T-helper 2 cell treated with Interferon-gamma antibody and Interleukin-4, amounts not matched to agents 5 μg/mL and 100 μg/mL, for 36 hours (primary cell): Measurements from ENCODE around the gene COG5.
A peak's percentile ranks its signal among the peaks of the same experiment; 100 is the strongest.
"Not testable (repeated sequence)": the region's sequence is repeated elsewhere in the genome, so short reads cannot be mapped to it uniquely, and the experiment has no call there.

Experiments used
- DNase-seq: peaks from one replicate; pipeline ENCODE4 v3.0.0; 2021; ENCODE audit warnings: low spot score
- H3K27ac Mint-ChIP-seq: one replicate; pipeline ENCODE4 v1.8.0; 2021; ENCODE audit warnings: mild to moderate bottlenecking, mixed read lengths
- H3K27me3 Mint-ChIP-seq: one replicate; pipeline ENCODE4 v1.8.0; 2021; ENCODE audit warnings: low read depth, mixed read lengths
- H3K36me3 Mint-ChIP-seq: one replicate; pipeline ENCODE4 v1.8.0; 2021; ENCODE audit warnings: low read depth, mixed read lengths
- H3K4me1 Mint-ChIP-seq: one replicate; pipeline ENCODE4 v1.8.0; 2021; ENCODE audit warnings: low read depth, mixed read lengths
- H3K4me3 Mint-ChIP-seq: one replicate; pipeline ENCODE4 v1.8.0; 2022; ENCODE audit warnings: mild to moderate bottlenecking, moderate library complexity, mixed read lengths
- H3K9me3 Mint-ChIP-seq: one replicate; pipeline ENCODE4 v1.8.0; 2021; ENCODE audit warnings: mixed read lengths

COG5 gene

GRCh38 chr7:107220806-107221205 lies 342.9 kb downstream of the COG5 start:
- not testable (repeated sequence) for H3K27me3 Mint-ChIP-seq, DNase-seq, H3K36me3 Mint-ChIP-seq, H3K4me1 Mint-ChIP-seq, H3K9me3 Mint-ChIP-seq, H3K27ac Mint-ChIP-seq, H3K4me3 Mint-ChIP-seq

- H3K4me1 Mint-ChIP-seq: no peaks in the 10 kb centered on the region
- no peak for DNase-seq
Observed at GRCh38 chr7:107220356-107220755, 343.4 kb downstream of the COG5 start.

GRCh38 chr7:107219563-107220244 lies 344.0 kb downstream of the COG5 start:
- Mint-ChIP-seq H3K27ac (no peak overlapping the region), H3K4me1 (no peaks in the 10 kb centered on the region), H3K4me3 (no peak overlapping the region), H3K9me3 (peaks cover 13% of the 10 kb centered on the region), H3K36me3 (peaks cover 8% of the 10 kb centered on the region), H3K27me3 (no peaks in the 10 kb centered on the region)
- no peak for DNase-seq

More at GRCh38 chr7:107220356-107220755, 343.4 kb downstream of the COG5 start:
- Mint-ChIP-seq H3K27me3 (no peaks in the 10 kb centered on the region), H3K36me3 (peaks cover 4% of the 10 kb centered on the region), H3K4me3 (no peak overlapping the region), H3K27ac (no peak overlapping the region), H3K9me3 (peaks cover 10% of the 10 kb centered on the region)

GRCh38 chr7:107213945-107214344 lies 349.8 kb downstream of the COG5 start:
- no peak for DNase-seq
- peak overlapping the region; percentile 3 for H3K27ac Mint-ChIP-seq
- no peaks in the 10 kb centered on the region for H3K27me3 Mint-ChIP-seq
- no peaks in the 10 kb centered on the region for H3K4me1 Mint-ChIP-seq
- peaks cover 19% of the 10 kb centered on the region for H3K36me3 Mint-ChIP-seq
- H3K9me3 Mint-ChIP-seq: peaks cover 13% of the 10 kb centered on the region
- no peak overlapping the region for H3K4me3 Mint-ChIP-seq

GRCh38 chr7:107213193-107213788 lies 350.4 kb downstream of the COG5 start:
- H3K4me1 Mint-ChIP-seq: no peaks in the 10 kb centered on the region
- H3K36me3 Mint-ChIP-seq: peaks cover 19% of the 10 kb centered on the region
- H3K4me3 Mint-ChIP-seq: no peak overlapping the region
- H3K27me3 Mint-ChIP-seq: no peaks in the 10 kb centered on the region
- DNase-seq: no peak
- no peak overlapping the region for H3K27ac Mint-ChIP-seq
- H3K9me3 Mint-ChIP-seq: peaks cover 13% of the 10 kb centered on the region

- Mint-ChIP-seq H3K36me3 (peaks cover 19% of the 10 kb centered on the region), H3K9me3 (peaks cover 13% of the 10 kb centered on the region), H3K27me3 (no peaks in the 10 kb centered on the region), H3K4me1 (no peaks in the 10 kb centered on the region), H3K27ac (no peak overlapping the region), H3K4me3 (no peak overlapping the region)
- no peak for DNase-seq
Observed at GRCh38 chr7:107212725-107213124, 351.0 kb downstream of the COG5 start.

- H3K27ac Mint-ChIP-seq: no peak overlapping the region
- H3K4me3 Mint-ChIP-seq: no peak overlapping the region
- H3K9me3 Mint-ChIP-seq: peaks cover 4% of the 10 kb centered on the region
- no peak for DNase-seq
- no peaks in the 10 kb centered on the region for H3K27me3 Mint-ChIP-seq
- peaks cover 21% of the 10 kb centered on the region for H3K36me3 Mint-ChIP-seq
- H3K4me1 Mint-ChIP-seq: no peaks in the 10 kb centered on the region
Observed at GRCh38 chr7:107210400-107210799, 353.3 kb downstream of the COG5 start.

GRCh38 chr7:107209565-107209964 lies 354.2 kb downstream of the COG5 start:
- Mint-ChIP-seq H3K36me3 (peaks cover 20% of the 10 kb centered on the region), H3K27me3 (no peaks in the 10 kb centered on the region), H3K4me3 (no peak overlapping the region), H3K9me3 (no peaks in the 10 kb centered on the region), H3K4me1 (no peaks in the 10 kb centered on the region), H3K27ac (no peak overlapping the region)
- DNase-seq: no peak

GRCh38 chr7:107208563-107208962 lies 355.2 kb downstream of the COG5 start:
- H3K4me3 Mint-ChIP-seq: no peak overlapping the region
- peaks cover 22% of the 10 kb centered on the region for H3K36me3 Mint-ChIP-seq
- H3K27ac Mint-ChIP-seq: no peak overlapping the region
- DNase-seq: no peak
- no peaks in the 10 kb centered on the region for H3K27me3 Mint-ChIP-seq
- H3K9me3 Mint-ChIP-seq: no peaks in the 10 kb centered on the region
- H3K4me1 Mint-ChIP-seq: no peaks in the 10 kb centered on the region

- no peak for DNase-seq
- H3K36me3 Mint-ChIP-seq: peaks cover 20% of the 10 kb centered on the region
- H3K9me3 Mint-ChIP-seq: no peaks in the 10 kb centered on the region
- no peak overlapping the region for H3K4me3 Mint-ChIP-seq
- no peaks in the 10 kb centered on the region for H3K4me1 Mint-ChIP-seq
- H3K27ac Mint-ChIP-seq: no peak overlapping the region
- no peaks in the 10 kb centered on the region for H3K27me3 Mint-ChIP-seq
Observed at GRCh38 chr7:107208024-107208521, 355.6 kb downstream of the COG5 start.

- H3K27ac Mint-ChIP-seq: no peak overlapping the region
- peaks cover 24% of the 10 kb centered on the region for H3K36me3 Mint-ChIP-seq
- H3K27me3 Mint-ChIP-seq: no peaks in the 10 kb centered on the region
- DNase-seq: no peak
- H3K9me3 Mint-ChIP-seq: no peaks in the 10 kb centered on the region
- H3K4me1 Mint-ChIP-seq: no peaks in the 10 kb centered on the region
- H3K4me3 Mint-ChIP-seq: no peak overlapping the region
Observed at GRCh38 chr7:107207459-107207858, 356.3 kb downstream of the COG5 start.

- H3K36me3 Mint-ChIP-seq: peaks cover 26% of the 10 kb centered on the region
- no peaks in the 10 kb centered on the region for H3K9me3 Mint-ChIP-seq
- no peaks in the 10 kb centered on the region for H3K27me3 Mint-ChIP-seq
- H3K27ac Mint-ChIP-seq: no peak overlapping the region
- no peaks in the 10 kb centered on the region for H3K4me1 Mint-ChIP-seq
- H3K4me3 Mint-ChIP-seq: no peak overlapping the region
- DNase-seq: no peak
Observed at GRCh38 chr7:107206706-107207105, 357.0 kb downstream of the COG5 start.

GRCh38 chr7:107206136-107206535 lies 357.6 kb downstream of the COG5 start:
- Mint-ChIP-seq H3K4me1 (no peaks in the 10 kb centered on the region), H3K27me3 (no peaks in the 10 kb centered on the region), H3K9me3 (no peaks in the 10 kb centered on the region), H3K36me3 (peaks cover 30% of the 10 kb centered on the region), H3K4me3 (no peak overlapping the region), H3K27ac (no peak overlapping the region)
- DNase-seq: no peak

GRCh38 chr7:107203607-107204006 lies 360.1 kb downstream of the COG5 start:
- Mint-ChIP-seq H3K4me3 (no peak overlapping the region), H3K36me3 (peaks cover 38% of the 10 kb centered on the region), H3K9me3 (no peaks in the 10 kb centered on the region), H3K4me1 (no peaks in the 10 kb centered on the region), H3K27ac (no peak overlapping the region), H3K27me3 (no peaks in the 10 kb centered on the region)
- no peak for DNase-seq
